Measurements from ENCODE around the gene CSPG4.
"Not testable (repeated sequence)": the region's sequence is repeated elsewhere in the genome, so short reads cannot be mapped to it uniquely, and the experiment has no call there.

The CSPG4 gene

GRCh38 chr15:75738014-75738646 is 25.5 kb upstream of the CSPG4 start:
- peak overlapping the region; percentile 76 for H2AFZ ChIP-seq (ENCODE audit: low read depth)
- peak overlapping the region; percentile 89 for H3K4me2 ChIP-seq
- no peak overlapping the region for H3K4me3 ChIP-seq (IDR thresholded peaks at IDR 0.05; ENCODE audit: insufficient read depth, low read depth, low read length)
- peak overlapping the region; percentile 66; the same call in 1 of the 2 replicates for H3K9ac ChIP-seq
- no peaks in the 10 kb centered on the region for H3K36me3 ChIP-seq (ENCODE audit: insufficient read depth)
- no peaks in the 10 kb centered on the region for H3K79me2 ChIP-seq (ENCODE audit: insufficient read depth, low read depth)
- no peaks in the 10 kb centered on the region for H4K20me1 ChIP-seq (ENCODE audit: insufficient read depth)
- no peaks in the 10 kb centered on the region for H3K27me3 ChIP-seq (ENCODE audit: insufficient read depth, low read depth)
- H3K4me1 ChIP-seq (ENCODE audit: low read depth, poor library complexity, severe bottlenecking), result peaks cover 4% of the 10 kb centered on the region
- no peak overlapping the region for H3K27ac ChIP-seq
- TF ChIP-seq CTCF (conservative IDR thresholded peaks at IDR 0.05; ENCODE audit: low read depth, low read length), result no peak

GRCh38 chr15:75737116-75738013 is 24.7 kb upstream of the CSPG4 start:
- H3K27ac ChIP-seq; H3K4me3 ChIP-seq (IDR thresholded peaks at IDR 0.05; ENCODE audit: insufficient read depth, low read depth, low read length); H3K27me3 ChIP-seq (ENCODE audit: insufficient read depth, low read depth); H4K20me1 ChIP-seq (ENCODE audit: insufficient read depth); H3K36me3 ChIP-seq (ENCODE audit: insufficient read depth); H2AFZ ChIP-seq (ENCODE audit: low read depth); H3K79me2 ChIP-seq (ENCODE audit: insufficient read depth, low read depth): not testable (repeated sequence)
- Histone ChIP-seq H3K4me1 (ENCODE audit: low read depth, poor library complexity, severe bottlenecking) (peaks cover 10% of the 10 kb centered on the region), H3K9ac (peak overlapping the region; percentile 66; the same call in 1 of the 2 replicates), H3K4me2 (peak overlapping the region; percentile 89)

GRCh38 chr15:75736256-75736655 is 23.6 kb upstream of the CSPG4 start:
- Histone ChIP-seq H3K36me3 (ENCODE audit: insufficient read depth) (no peaks in the 10 kb centered on the region), H3K4me3 (IDR thresholded peaks at IDR 0.05; ENCODE audit: insufficient read depth, low read depth, low read length) (no peak overlapping the region), H2AFZ (ENCODE audit: low read depth) (no peak overlapping the region), H3K79me2 (ENCODE audit: insufficient read depth, low read depth) (no peaks in the 10 kb centered on the region), H3K4me1 (ENCODE audit: low read depth, poor library complexity, severe bottlenecking) (peaks cover 10% of the 10 kb centered on the region), H3K27ac (no peak overlapping the region), H3K27me3 (ENCODE audit: insufficient read depth, low read depth) (no peaks in the 10 kb centered on the region), H4K20me1 (ENCODE audit: insufficient read depth) (no peaks in the 10 kb centered on the region), H3K4me2 (no peak overlapping the region), H3K9ac (no peak overlapping the region)
- TF ChIP-seq CTCF (conservative IDR thresholded peaks at IDR 0.05; ENCODE audit: low read depth, low read length), result no peak

- H3K4me3 ChIP-seq (IDR thresholded peaks at IDR 0.05; ENCODE audit: insufficient read depth, low read depth, low read length); H3K4me2 ChIP-seq; H4K20me1 ChIP-seq (ENCODE audit: insufficient read depth); H3K27me3 ChIP-seq (ENCODE audit: insufficient read depth, low read depth); H3K27ac ChIP-seq; H3K36me3 ChIP-seq (ENCODE audit: insufficient read depth); H2AFZ ChIP-seq (ENCODE audit: low read depth); H3K9ac ChIP-seq; H3K79me2 ChIP-seq (ENCODE audit: insufficient read depth, low read depth): not testable (repeated sequence)
- H3K4me1 ChIP-seq (ENCODE audit: low read depth, poor library complexity, severe bottlenecking), result peaks cover 10% of the 10 kb centered on the region
Measured at GRCh38 chr15:75734861-75735760, 22.5 kb upstream of the CSPG4 start.

Data from KMS-11 (cell line).